GM19438 (cell line): ENCODE data around the gene TKFC.
"Not testable (repeated sequence)": the region's sequence is repeated elsewhere in the genome, so short reads cannot be mapped to it uniquely, and the experiment has no call there.

Experiments used
- ATAC-seq: cut with Tn5 transposase; IDR thresholded peaks from one replicate; pipeline ENCODE4 v1.9.1; 2021; ENCODE audit warnings: low read depth; ENCODE audit not compliant: unreplicated experiment

Gene TKFC

DNA sequence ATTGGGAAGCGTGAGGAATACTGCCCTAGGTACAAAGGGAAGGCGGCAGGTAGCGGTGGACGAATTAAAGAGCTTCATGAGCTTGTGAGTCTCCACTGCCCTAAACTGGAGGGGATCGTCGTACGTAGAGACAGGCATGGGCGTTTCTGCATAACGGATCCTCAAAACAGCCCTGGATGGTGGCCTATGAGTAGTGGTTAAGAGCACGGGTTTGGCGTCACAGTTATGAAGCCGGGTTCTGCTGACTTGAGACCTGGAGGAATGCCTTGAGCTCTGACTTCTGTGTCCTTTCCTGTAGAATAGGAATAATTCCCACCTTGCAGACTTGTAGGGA lies 29.5 kb downstream of the TKFC start:
- no peak for ATAC-seq

DNA sequence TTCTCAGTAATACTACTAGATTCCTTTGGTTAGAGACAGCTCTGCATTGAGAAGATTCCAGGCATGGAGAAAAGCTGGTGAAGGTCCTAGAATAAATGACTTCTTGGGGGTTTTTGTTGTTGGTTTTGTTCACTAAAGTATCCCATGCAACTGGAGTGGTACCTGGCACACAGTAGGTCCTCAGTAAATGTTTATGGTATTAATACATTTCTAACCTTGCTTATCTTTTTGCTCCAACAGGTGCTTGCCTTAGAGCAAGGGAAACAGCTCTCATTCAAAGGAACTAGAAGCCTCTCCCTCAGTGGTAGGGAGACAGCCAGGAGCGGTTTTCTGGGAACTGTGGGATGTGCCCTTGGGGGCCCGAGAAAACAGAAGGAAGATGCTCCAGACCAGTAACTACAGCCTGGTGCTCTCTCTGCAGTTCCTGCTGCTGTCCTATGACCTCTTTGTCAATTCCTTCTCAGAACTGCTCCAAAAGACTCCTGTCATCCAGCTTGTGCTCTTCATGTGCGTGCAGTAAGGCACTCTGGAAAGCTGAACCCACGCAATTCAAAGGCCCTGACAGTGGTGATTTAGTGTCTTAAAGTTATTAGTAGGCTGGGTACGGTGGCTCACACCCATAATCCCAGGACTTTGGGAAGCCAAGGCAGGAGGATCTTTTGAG lies 31.1 kb downstream of the TKFC start:
- ATAC-seq, result no peak

DNA sequence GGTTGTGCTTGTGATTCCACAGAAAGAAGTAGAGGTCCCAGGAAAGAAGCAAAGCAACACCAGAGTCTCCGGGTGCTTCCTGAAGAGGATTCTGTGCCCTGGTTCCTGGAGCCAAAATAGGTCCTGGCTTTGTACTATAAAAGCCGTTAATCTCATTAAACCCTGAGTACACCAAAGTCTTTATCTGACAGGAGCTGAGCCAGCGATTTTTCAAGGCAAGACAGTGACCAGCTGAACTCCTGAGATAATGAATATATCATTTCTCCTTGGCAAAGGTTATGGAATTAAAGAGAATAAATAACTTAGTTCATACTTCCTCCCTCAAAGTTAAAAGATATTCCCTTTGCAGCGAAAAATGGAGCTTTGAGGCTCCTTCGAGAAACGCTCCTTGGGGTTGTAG lies 34.4 kb downstream of the TKFC start:
- ATAC-seq, result no peak

DNA sequence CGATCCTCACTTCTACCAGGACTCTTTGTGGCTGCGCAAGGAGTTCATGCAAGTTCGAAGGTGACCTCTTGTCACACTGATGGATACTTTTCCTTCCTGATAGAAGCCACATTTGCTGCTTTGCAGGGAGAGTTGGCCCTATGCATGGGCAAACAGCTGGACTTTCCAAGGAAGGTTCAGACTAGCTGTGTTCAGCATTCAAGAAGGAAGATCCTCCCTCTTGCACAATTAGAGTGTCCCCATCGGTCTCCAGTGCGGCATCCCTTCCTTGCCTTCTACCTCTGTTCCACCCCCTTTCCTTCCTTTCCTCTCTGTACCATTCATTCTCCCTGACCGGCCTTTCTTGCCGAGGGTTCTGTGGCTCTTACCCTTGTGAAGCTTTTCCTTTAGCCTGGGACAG lies 35.6 kb downstream of the TKFC start:
- ATAC-seq, result no peak

DNA sequence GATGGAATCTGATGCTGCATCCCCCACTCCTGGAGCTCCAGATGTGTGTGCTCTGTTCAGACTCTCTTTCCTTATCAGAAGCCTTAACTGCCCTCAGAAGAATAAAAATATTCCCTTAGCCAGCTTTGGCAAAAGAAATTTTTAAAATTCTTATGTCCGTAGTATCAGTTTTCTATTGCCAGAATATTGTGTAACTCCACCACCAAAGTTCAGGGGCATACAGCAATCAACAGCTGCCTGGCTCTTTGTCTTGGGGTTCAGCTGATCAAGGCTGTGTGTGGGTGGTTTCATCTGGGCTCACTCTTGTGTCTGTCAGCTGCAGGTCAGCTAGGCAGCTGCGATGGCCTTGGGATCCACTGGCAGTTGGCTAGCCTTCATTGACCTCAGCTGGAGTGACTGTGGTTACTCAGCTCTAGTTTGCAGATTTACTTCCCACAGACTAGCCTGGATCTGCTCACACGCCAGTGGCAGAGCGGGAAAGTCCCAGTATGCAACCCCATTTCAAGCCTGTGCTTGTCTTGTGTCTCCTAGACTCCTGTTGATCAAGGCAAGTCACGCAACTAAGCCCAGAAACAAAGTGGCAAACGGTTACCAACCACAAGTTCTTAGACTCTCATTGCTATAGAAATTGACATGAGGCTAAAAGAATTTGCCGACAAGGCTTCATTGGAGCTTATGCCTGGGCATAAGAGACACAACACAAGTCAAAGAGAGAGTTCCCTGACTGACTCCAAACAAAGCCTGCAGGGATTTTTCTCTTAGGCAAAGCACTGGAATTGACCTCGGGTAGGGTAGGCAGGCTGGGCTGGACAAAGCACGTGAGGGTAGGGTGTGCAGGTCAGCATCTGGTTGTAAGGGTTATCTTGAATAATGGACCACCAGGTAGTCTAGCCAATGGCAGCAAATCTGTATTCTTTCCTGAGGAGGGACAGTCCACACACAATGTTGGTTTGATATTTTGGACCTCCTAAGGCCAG lies 36.6 kb downstream of the TKFC start:
- ATAC-seq, result no peak

DNA sequence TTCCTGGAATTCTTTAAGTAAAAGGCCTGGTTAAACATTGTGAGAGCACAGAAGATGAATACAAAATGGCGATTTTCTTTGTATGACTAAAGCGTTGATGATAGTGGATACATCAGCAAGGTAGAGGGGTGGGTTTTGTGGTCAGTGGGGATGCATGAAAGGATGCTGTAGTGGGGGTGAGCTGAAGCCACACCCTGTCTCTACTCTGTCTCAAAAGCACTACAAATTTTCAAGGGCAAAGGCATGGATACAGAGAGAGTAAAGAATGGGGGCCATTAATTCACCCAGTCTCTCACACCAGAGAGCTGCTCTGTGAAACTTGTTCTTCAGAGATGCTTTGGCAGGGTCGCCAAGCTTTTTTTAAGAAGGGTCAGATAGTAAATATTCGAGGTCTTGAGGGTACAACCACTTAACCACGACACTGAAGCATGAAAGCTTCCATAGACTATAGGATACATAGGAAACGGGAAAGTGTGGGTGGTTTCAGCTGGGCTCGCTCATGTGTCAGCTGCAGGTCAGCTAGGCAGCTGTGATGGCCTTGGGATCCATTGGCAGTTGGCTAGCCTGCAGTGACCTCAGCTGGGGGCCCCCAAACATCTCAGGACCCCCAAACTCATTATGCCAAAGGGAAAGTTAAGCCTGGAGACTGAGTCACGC lies 37.4 kb downstream of the TKFC start:
- ATAC-seq, result no peak

DNA sequence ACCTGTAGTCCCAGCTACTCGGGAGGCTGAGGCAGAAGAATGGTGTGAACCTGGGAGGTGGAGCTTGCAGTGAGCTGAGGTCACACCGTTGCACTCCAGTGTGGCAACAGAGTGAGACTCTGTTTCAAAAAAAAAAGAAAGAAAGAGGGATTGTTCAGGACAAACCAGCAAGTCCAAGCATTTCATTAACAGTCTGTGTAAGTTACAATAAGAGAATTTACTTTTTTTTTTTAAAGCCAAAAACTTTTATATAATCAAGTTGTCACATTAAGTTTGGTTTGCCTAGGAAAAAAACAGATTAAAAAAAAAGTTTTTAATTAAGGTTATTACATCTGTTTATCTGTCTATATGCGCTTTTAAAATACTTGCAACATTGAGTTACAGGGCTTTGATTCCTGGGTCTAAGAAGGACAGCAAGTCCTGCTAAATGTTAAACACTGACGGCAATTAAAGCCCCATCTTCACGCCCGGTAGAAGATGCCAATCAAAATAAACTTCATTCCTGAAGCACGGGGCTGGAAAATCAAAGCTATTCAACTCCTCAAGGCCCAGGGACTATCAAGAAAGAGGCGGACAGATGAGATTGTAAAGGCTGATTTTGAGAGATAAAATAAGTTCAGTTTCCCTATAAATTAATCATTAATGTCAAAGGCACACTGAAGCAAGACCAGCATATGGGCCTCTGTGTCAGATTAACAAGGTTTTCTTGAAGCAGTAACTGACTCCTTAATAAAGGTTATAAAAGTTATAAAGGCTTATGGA lies 39.8 kb downstream of the TKFC start:
- ATAC-seq, result no peak

DNA sequence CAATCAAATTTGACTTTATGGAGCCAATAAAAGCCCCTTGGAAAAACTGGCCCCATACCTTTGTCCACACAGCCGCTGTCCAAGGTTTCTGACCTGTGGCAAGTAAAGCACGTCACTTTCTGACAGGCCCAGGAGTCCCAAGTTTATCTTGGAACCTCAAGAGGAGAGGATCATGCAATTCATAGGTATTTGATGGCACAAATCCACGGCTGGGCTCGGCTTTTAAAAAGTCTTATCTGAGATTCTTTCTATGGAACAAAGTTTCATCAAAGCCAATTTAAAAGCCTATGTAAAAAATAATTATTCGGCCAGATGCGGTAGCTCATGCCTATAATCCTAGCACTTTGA lies 42.7 kb downstream of the TKFC start:
- ATAC-seq, result no peak

DNA sequence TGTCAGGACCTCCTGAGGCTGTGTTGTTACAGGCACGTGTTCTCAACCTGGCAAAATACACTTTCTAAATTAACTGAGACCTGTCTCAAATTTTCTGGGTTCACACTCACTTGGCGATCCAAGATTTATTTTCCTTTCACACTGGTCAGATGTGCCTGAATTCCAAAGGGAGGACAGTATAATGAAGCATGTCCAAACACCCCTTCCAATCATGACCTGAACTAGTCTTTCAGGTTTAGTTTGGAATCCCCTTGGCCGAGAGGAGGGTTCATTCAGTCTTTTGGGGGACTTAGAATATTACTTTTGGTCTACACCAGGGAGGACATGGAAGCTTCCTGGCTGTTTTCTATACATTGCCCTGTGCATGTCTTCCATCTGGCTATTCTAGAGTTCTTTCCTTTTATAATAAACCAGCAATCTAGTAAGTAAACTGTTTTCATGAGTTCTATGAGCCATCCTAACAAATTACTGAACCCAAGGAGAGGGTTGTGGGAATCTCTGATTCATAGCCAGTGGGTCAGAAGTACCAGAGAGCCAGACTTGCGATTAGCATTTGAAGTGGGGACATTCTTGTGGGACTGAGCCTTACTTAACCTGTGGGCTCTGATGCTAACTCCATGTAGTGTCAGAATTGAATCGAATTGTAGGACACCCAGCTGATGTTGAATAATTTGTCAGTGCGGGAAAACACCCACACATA lies 44.6 kb downstream of the TKFC start:
- ATAC-seq, result no peak

DNA sequence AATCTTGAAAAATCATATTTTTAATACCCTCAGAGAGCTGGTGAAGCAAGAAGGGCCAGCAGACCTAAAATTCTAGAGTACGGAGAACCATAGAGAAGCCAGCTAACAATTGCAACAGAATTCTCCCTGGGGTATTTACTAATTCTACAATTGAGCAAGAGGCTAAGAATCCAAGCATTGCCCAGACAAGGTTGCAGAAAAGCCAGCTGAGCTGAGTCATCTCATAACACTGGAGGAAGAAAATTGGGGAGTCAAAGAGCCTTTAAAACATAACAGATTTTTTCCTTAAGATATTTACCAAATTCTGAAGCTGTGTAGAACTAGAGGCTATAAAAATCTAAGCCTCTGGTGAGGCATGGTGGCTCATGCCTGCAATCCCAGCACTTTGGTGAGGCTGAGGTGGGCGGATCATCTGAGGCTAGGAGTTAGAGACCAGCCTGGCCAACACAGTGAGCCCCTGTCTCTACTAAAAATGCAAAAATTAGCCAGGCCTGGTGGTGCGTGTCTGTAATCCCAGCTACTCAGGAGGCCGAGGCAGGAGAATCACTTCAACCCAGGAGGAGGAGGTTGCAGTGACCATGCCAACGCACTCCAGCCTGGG lies 45.8 kb downstream of the TKFC start:
- ATAC-seq, result no peak

DNA sequence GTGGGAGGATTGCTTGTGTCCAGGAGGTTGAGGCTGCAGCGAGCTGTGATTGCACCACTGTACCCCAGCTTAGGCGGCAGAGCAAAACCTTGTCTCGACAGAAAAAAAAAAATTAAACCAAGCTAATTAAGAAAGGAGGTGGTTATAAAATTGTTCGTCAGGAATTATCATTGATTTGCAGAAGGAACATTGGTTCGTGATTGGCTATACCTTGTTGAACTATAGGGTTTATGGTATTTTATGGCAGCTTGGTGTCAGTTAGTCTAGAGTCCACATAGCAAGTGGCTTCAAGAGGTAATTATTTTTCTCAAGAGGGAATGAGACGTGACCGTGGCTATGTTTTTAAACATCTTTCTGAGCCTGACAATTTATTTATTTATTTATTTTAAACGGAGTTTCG lies 47.9 kb downstream of the TKFC start:
- no peak for ATAC-seq

DNA sequence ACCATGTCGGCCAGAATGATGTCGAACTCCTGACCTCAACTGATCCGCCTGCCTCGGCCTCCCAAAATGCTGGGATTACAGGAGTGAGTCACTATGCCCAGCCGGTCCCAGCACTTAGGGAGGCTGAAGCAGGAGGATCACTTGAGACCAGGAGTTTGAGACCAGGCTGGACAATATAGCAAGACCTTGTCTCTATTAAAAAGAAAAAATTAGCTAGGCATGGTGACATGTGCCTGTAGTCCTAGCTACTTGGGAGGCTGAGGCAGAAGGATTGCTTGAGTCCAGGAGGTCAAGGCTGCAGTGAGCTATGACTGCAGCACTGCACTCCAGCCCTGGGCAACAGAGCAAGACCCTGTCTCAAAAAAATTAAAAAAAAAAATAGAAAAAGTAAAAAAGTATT lies 50.8 kb downstream of the TKFC start:
- ATAC-seq, result not testable (repeated sequence)

DNA sequence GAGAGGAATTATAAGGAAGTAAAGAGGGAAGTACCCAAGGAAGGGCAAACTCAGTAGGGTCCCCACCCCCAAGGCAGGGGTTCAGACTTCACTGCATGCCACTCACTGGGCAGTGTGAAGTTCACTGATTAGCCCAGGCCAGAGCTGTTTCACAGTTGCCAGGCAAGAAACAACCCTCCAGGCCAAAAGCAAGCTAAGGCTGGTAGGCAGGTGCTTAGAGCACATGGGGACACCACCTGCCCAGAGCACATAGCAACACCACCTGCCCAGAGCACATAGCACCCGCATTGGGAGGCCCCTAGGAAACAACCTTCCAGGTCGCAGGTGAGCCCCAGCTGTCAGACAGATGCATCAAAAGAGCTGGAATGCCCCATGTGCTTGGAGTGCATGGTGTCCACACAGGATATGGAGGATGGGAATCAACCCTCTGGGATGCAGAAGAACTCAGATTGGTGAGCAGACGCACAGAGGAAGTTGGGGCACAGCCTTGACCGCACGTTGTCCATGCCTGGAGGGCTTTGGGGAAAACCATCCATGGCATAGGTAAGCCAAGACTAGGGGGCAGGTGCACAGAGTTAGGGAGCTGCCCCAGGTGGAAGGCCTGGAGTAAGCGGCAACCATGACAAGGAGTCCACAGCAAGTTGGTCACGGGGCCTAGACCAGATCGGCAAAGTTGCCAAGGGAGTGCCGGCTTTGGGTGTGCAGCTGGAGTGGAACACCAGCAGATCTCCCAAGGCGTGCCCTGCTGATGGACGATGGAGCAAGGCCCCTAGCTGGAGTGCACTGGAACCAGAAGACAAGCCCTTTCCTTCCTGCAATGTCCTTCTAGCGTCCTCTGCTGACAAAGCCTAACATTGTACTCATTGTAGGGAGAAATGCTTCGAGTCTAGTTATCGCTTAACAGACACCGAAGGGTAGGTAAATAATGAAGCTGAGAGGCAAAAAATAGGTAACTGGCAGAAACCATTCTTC lies 51.5 kb downstream of the TKFC start:
- no peak for ATAC-seq

DNA sequence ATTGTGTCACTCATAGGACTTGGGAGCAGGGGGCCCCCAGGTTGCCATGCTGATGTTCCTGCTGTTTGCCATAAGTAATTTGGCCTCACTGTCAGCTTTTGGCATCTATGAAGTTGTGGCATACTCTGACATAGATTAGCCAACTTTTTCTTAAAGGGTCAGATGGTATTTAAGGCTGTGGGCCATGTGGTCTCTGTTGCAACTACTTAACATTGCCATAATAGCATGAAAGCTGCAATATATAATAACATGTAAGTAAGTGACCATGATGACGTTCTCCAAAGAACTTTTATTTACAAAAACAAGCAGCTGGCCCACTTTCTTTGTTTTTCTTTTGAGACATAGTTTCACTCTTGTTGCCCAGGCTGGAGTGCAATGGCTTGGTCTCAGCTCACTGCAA lies 57.1 kb downstream of the TKFC start:
- ATAC-seq, result no peak

DNA sequence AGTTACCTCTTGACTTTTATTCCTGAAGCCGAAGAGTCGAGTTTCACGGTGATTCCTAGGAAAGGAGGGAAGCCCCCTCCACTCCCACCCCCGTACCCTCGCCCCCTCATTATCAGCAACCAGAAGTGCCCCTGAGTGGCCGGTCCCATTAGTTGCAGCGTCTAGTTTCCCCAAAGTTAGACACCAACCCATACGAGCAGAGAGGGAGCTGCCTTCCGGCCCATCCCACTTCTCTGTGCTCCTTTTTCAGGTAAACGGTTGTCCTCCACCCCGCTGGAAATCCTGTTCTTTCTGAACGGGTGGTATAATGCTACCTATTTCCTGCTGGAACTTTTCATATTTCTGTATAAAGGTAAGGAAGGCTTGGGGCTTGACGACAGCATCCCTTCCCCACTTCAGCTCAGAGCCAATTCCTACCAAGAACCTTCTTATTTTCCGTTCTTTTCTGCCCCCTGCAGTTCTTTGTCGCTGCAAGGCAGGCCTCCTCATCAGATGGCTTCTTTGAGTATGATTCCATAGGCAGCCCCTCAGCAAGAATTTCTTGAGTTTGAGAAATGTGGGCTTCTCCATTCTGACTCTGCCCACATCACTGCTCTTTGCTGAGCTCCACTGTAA lies 60.1 kb downstream of the TKFC start:
- no peak for ATAC-seq
